ENCODE results near the gene EPHA4.

- TF ChIP-seq CTCF (IDR thresholded peaks at IDR 0.05; ENCODE audit: insufficient read depth, low read depth, low read length) (no peak), EZH2 (IDR thresholded peaks at IDR 0.05; ENCODE audit: insufficient read depth, low read length) (no peak)
These were observed 419 bp downstream of the EPHA4 start for GRCh38 chr2:221571551-221572218.
